ENCODE results near the gene PUDP.
"Not testable (repeated sequence)": the region's sequence is repeated elsewhere in the genome, so short reads cannot be mapped to it uniquely, and the experiment has no call there.

Gene PUDP

DNA sequence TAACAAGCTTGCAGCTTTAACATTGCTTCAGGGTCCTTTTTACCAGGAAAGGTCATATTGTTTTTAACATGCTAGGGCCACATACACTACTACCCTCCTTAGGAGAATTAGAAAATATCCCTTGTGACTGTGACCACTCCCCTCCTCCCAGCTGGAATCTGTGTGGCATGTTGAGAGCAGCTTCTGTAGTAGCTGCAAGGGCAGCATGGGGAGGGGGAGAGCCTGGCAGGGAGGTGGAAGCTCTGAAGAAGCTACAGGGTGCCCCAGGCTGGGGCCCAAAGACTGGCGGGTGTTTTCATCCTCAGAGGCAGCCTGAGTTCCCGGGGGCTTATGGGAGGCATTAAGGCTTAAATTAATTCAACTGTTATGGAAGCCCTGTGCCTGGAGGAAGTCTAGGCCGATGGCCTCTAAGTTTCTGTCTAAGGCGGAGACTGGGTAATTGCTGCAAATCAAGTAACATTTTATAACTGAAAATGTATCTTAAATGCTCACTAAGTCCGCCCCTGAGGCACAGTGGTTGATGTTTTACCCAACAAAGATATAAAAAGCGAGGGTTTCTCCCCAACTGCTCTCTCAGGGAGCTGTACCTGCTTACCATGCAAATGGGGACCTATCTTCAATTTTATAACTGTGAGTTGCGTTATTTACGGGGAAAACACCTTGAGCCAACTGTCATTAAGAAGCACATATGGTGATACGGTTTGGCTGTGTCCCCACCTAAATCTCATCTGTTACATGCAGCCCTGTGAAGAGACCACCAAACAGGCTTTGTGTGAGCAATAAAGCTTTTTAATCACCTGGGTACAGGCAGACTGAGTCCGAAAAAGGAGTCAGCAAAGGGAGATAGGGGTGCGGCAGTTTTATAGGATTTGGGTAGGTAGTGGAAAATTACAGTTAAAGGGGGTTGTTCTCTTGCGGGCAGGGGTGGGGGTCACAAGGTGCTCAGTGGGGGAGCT is 37.8 kb downstream of the PUDP start:
- no peak for DNase-seq (ENCODE audit: low read depth in 3 of 3)

GRCh38 chrX:7109049-7109531 is 38.9 kb downstream of the PUDP start:
- DNase-seq (ENCODE audit: low read depth in 3 of 3): no peak

GRCh38 chrX:7108030-7108429 is 39.9 kb downstream of the PUDP start:
- no peak for DNase-seq (ENCODE audit: low read depth in 3 of 3)

GRCh38 chrX:7106649-7107048 is 41.3 kb downstream of the PUDP start:
- DNase-seq (ENCODE audit: low read depth in 3 of 3): no peak

DNA sequence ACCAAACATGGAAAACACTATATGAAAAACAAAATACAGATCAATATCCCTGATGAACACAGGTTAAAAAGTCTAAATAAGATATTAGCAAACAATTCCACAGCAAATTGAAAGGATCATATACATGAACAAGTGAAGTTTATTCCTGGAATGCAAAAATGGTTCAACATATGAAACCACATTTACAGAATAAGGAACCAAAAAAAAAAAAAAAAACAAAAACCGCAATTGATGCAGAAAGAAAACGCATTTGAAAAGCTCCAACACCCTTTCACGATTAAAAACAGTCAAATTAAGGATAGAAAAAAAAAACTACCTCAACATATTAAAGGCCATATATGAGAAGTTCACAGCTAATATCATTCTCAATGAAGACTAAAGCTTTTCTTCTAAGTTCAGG is 45.8 kb downstream of the PUDP start:
- DNase-seq (ENCODE audit: low read depth in 3 of 3): no peak

- DNase-seq (ENCODE audit: low read depth in 3 of 3): no peak
Measured at GRCh38 chrX:7100022-7100421, 47.9 kb downstream of the PUDP start.

GRCh38 chrX:7095657-7096056 is 52.3 kb downstream of the PUDP start:
- DNase-seq (ENCODE audit: low read depth in 3 of 3): not testable (repeated sequence)

DNA sequence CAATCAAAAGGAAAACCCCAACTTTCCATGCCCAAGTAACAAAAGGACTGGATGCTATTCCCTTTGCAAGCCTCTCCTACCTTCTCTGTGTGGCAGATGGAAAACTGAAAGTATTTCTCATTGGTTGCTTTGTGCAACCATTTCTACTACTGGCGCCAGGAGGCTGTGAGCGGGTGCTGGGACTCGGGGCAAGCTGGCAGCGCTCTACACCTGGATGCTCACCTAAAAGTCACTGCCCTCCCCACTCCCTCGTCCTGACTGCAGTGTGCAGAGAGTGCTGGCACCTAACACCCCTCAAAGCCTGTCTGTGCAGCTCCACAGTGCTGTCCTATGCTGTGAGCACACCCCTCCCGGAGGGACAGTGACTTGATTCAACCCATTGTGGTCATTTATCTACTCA is 54.6 kb downstream of the PUDP start:
- DNase-seq (ENCODE audit: low read depth in 3 of 3): no peak

DNA sequence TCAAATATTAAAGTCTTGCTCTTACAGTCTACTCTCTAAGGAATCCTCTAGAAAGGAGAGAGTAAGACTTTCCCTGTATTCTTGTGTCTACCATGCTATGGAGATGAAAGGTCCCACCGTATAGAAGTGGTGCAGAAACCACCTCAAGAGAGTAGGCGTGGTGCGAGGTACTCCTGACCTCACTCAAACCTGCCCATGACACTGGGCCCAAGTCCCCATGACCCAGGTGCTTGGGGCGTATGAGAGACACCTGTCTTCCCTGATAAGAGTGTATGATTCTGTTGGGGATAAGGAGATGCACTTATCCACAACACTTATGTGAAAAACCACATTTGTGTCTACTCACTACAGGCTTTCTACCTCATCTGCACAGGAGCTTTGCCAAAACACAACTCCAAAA is 55.4 kb downstream of the PUDP start:
- DNase-seq (ENCODE audit: low read depth in 3 of 3): no peak

GRCh38 chrX:7091923-7092322 is 56.0 kb downstream of the PUDP start:
- no peak for DNase-seq (ENCODE audit: low read depth in 3 of 3)

GRCh38 chrX:7090641-7091040 is 57.3 kb downstream of the PUDP start:
- DNase-seq (ENCODE audit: low read depth in 3 of 3): no peak

DNA sequence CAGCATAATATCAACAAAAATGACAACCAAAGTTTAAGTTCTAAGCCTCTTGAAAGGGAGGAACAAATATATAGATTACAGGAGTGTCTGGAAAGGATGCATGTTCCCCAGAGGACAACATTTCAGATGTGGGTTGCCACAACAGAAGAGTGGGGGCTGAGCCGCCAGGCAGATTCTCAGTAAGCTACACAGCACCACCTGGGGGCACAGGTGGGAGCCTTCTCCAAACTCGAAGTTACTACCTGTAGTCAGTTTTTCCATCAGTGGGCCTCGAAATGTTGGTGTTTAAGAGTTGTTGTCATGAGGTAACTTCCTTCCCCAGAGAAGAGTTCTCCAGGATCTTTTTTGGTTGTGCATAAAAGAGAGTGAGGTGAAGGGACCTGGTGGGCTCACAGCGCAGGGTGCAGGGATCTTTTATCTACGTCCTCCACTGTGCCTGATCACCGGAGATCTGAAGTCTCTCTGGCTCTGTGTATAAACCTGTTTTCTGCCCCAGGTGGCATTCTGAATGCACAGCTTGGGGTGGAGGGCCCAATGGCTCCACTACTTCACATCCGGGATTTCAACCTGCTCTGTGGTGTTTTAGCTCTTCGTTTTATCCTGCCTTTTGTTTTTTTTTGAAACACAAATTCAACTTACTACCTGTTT is 58.9 kb downstream of the PUDP start:
- DNase-seq (ENCODE audit: low read depth in 3 of 3): peak in 2 of 3 experiments; percentile 23 to 32

DNA sequence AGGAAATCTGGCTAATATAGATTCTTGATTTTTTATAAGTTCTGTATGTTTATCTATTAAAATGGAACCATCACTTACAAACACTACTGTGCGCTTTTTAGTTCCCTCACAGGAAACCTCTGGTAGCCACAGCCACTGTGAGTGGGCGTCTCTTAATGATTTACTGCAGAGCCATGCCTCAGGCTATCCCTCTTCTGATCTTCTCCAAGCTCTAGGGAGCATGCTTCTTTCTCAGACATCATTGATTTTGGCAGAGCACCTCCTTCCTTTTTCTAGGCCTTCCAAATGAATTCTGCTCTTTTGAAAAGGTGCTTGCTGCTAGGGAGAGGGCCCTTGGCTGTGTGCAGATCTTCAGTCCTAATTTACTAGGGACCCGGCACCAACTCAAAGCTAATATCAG is 61.6 kb downstream of the PUDP start:
- DNase-seq (ENCODE audit: low read depth in 3 of 3): no peak

DNA sequence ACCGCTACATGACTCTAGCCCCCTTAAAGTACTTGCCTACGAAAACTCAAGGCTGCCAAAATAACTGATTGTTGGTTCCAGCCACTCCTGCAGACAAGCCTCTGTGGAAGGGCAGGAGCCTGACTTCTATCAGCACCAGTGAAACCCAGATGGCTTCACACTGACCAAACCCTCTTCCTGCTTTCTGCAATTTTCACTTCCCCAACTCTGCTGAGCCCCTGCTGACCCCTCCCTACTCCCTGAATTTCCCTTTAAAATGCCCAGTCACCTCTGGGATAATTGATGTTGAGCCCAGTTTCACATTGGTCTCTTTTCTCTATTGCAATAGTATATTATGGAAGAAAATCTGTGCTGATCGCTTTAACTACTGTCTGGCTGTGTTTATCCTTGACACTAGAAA is 62.1 kb downstream of the PUDP start:
- DNase-seq (ENCODE audit: low read depth in 3 of 3): no peak

- DNase-seq (ENCODE audit: low read depth in 3 of 3): no peak
Measured at GRCh38 chrX:7084841-7085240, 63.1 kb downstream of the PUDP start.

- DNase-seq (ENCODE audit: low read depth in 3 of 3): peak in 2 of 3 experiments; percentile 10 to 28
Measured at GRCh38 chrX:7083468-7084396, 64.2 kb downstream of the PUDP start.

- DNase-seq (ENCODE audit: low read depth in 3 of 3): no peak
Measured at GRCh38 chrX:7083021-7083420, 64.9 kb downstream of the PUDP start.

DNA sequence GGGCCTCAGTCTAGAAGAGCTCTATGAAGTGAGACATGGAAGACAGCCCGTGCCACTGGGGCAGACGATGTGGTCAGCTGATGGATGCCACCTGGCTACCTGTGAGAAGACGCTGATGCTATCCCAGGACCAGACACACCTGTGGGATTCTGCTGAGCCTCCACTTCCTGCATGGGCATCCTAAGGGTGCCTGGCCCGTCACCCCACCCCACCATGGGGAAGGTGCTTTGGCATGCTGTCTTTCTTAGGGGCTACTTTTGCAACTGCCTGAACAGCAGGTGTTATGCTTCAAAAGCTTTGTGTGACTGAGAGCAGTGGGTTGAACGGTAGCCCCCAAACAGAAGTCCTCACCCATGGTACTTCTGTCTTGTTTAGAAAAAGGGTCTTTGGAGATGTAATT is 65.4 kb downstream of the PUDP start:
- DNase-seq (ENCODE audit: low read depth in 3 of 3): no peak

DNA sequence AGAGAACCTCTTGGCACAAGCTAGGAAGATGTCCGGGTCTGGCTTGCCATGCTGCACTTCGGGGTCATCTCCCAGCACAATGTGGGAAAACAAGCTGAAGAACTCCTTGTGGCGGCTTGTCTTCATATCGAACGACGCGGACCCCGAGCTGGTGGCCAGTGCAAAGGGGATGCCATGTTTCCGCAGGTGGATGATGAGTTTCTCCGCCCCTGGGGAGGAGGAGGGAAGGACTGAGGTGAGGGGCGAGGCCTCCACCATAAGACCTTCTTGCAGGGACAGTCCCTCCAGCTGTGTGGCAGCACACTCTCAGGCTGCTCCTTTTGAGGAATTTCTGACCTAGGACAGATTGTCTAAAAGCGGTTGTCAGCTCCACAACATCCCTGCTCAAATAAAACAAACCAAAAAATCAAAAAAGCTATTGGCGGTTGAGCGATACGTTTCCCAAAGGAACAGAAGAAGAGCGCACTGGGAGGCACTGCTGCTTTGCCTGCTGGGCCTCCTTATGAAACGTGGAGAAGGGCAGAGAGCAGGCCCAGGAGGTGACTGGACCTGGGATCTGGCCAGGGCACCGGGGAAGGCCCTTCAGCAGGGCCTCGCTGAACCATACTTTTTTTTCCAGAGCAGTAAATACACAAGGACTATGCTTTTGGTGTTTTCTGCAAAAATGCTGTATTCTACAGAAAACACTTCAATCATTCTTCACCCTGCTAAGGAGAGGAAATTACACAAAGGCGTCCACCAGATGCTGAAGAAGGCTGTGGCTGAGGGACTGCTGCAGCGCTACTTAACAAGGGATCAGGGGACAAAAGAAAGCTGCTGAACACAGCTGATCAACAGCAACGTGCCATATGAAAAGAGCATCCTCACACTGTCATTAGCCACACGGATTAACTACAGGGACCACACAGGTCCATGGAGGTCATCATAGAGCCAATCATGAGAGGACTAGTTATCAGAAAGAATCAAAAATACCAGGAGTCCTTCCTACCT is 70.4 kb downstream of the PUDP start:
- no peak for DNase-seq (ENCODE audit: low read depth in 3 of 3)

DNA sequence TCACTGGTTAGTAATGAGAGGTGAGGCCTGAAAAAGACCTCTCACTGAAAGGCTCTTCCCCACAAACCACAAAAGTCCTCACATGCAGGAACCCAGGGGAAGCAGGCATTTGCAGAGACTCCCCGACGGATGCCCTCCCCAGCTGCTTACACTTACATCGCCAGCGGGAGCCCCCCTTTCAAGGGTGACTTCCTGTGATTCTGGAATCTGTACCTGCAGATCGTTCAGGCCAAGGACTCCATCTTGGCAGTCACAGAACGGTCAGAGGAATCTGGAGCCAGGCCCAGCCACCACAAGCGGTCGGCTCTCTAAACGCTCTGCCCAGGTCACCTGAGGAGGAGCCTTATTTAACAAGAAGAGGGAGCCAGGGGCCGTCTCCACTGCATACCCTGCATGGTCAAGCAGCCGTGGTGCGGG is 71.7 kb downstream of the PUDP start:
- no peak for DNase-seq (ENCODE audit: low read depth in 3 of 3)

- DNase-seq (ENCODE audit: low read depth in 3 of 3): no peak
Measured at GRCh38 chrX:7074908-7075204, 73.1 kb downstream of the PUDP start.
